Trophoblast cell (in vitro differentiated cells and primary cell): ENCODE data around the gene RABGAP1.

Experiments used
- DNase-seq, 2 donors: peaks; one replicate each; pipeline ENCODE4 v3.0.0-alpha.2; 2016
- H2AFZ ChIP-seq: 2 replicates; pipeline ENCODE4 v1.6.1; 2013; ENCODE audit warnings: low read length, moderate library complexity, mild to moderate bottlenecking; ENCODE audit not compliant: insufficient read depth, poor library complexity
- H2AK5ac ChIP-seq: 2 replicates; pipeline ENCODE4 v1.6.1; 2013; ENCODE audit warnings: mild to moderate bottlenecking, low read length
- H2BK120ac ChIP-seq: 2 replicates; pipeline ENCODE4 v1.6.1; 2013; ENCODE audit warnings: low read length, mild to moderate bottlenecking, moderate library complexity; ENCODE audit not compliant: insufficient read depth, poor library complexity
- H2BK12ac ChIP-seq: 2 replicates; pipeline ENCODE4 v1.6.1; 2013; ENCODE audit warnings: mild to moderate bottlenecking, low read length, moderate library complexity
- H2BK5ac ChIP-seq: 2 replicates; pipeline ENCODE4 v1.6.1; 2013; ENCODE audit warnings: low read length, low read depth, moderate library complexity, mild to moderate bottlenecking; ENCODE audit not compliant: poor library complexity
- H3K14ac ChIP-seq: 2 replicates; pipeline ENCODE4 v1.6.1; 2013; ENCODE audit warnings: mild to moderate bottlenecking, low read length
- H3K18ac ChIP-seq: 2 replicates; pipeline ENCODE4 v1.6.1; 2013; ENCODE audit warnings: mild to moderate bottlenecking, low read length
- H3K23ac ChIP-seq: 2 replicates; pipeline ENCODE4 v1.6.1; 2013; ENCODE audit warnings: low read length
- H3K27ac ChIP-seq: 2 replicates; pipeline ENCODE4 v1.5.1; 2013; ENCODE audit warnings: low read depth, mild to moderate bottlenecking, inconsistent platforms, low read length, moderate library complexity
- H3K27me3 ChIP-seq: 2 replicates; pipeline ENCODE4 v1.6.1; 2013; ENCODE audit warnings: inconsistent platforms, mild to moderate bottlenecking, low read length, moderate library complexity; ENCODE audit not compliant: insufficient read depth
- H3K36me3 ChIP-seq, 2 experiments: 1 replicate in 1 of 2; 2 replicates in 1 of 2; pipeline ENCODE4 v1.6.1; 2013; ENCODE audit warnings: low read length in 2 of 2, mild to moderate bottlenecking in 2 of 2, moderate library complexity in 1 of 2; ENCODE audit not compliant: insufficient read depth in 2 of 2, control insufficient read depth in 1 of 2
- H3K4ac ChIP-seq: 2 replicates; pipeline ENCODE4 v1.6.1; 2013; ENCODE audit warnings: low read depth, mild to moderate bottlenecking, low read length, moderate library complexity
- H3K4me1 ChIP-seq, 2 experiments: 1 replicate in 1 of 2; 2 replicates in 1 of 2; pipeline ENCODE4 v1.6.1; 2013; ENCODE audit warnings: low read length in 2 of 2, mild to moderate bottlenecking in 2 of 2, moderate library complexity in 1 of 2; ENCODE audit not compliant: insufficient read depth in 2 of 2, control insufficient read depth in 1 of 2
- H3K4me2 ChIP-seq: 2 replicates; pipeline ENCODE4 v1.6.1; 2013; ENCODE audit warnings: inconsistent platforms, mild to moderate bottlenecking, low read length, moderate library complexity
- H3K4me3 ChIP-seq: 2 replicates; pipeline ENCODE4 v1.5.1; 2013; ENCODE audit warnings: mild to moderate bottlenecking, low read depth, low read length, inconsistent platforms
- H3K79me1 ChIP-seq: one replicate; pipeline ENCODE4 v1.6.1; 2013; ENCODE audit warnings: low read length
- H3K79me2 ChIP-seq: 2 replicates; pipeline ENCODE4 v1.6.1; 2013; ENCODE audit warnings: low read length, mild to moderate bottlenecking; ENCODE audit not compliant: control insufficient read depth, insufficient read depth, poor library complexity
- H3K9ac ChIP-seq: 2 replicates; pipeline ENCODE4 v1.6.1; 2013; ENCODE audit warnings: mild to moderate bottlenecking, low read length
- H3K9me3 ChIP-seq: 2 replicates; pipeline ENCODE4 v1.6.1; 2013; ENCODE audit warnings: low read depth, mild to moderate bottlenecking, control low read depth, inconsistent platforms, low read length; ENCODE audit not compliant: insufficient read depth
- H4K12ac ChIP-seq: 2 replicates; pipeline ENCODE4 v1.6.1; 2013; ENCODE audit warnings: low read depth, mild to moderate bottlenecking, low read length, moderate library complexity
- H4K8ac ChIP-seq: 2 replicates; pipeline ENCODE4 v1.6.1; 2013; ENCODE audit warnings: low read depth, mild to moderate bottlenecking, low read length, moderate library complexity
- H4K91ac ChIP-seq: one replicate; pipeline ENCODE4 v1.6.1; 2013; ENCODE audit warnings: low read depth, mild to moderate bottlenecking, low read length, moderate library complexity
- WGBS: extraction: QIAGEN DNeasy Blood & Tissue Kit; methylation state at CpG from one replicate; pipeline ENCODE4 v1.1.7; 2013; ENCODE audit warnings: missing lambda C conversion rate; ENCODE audit not compliant: insufficient read length, insufficient coverage; ENCODE audit errors: extremely low coverage; 5-methylcytosine and 5-hydroxymethylcytosine counted together

Gene RABGAP1

GRCh38 chr9:123039617-123040219, 98.9 kb downstream of the RABGAP1 start:
- Histone ChIP-seq H3K27ac (no peak overlapping the region), H3K9ac (no peak overlapping the region), H2AK5ac (no peak overlapping the region), H3K79me1 (no peaks in the 10 kb centered on the region), H3K36me3 (peaks cover 3 to 8% of the 10 kb centered on the region in 2 experiments), H2BK120ac (no peak overlapping the region), H3K4me1 (no peaks in the 10 kb centered on the region), H2BK5ac (no peak overlapping the region), H3K4me3 (no peak overlapping the region), H3K79me2 (no peaks in the 10 kb centered on the region), H2AFZ (no peak overlapping the region), H2BK12ac (no peak overlapping the region), H3K9me3 (no peaks in the 10 kb centered on the region), H3K14ac (no peak overlapping the region), H3K18ac (no peak overlapping the region), H3K23ac (no peak overlapping the region), H4K91ac (no peak overlapping the region), H3K27me3 (no peaks in the 10 kb centered on the region), H3K4ac (no peak overlapping the region), H4K12ac (no peak overlapping the region), H3K4me2 (no peak overlapping the region), H4K8ac (no peak overlapping the region)
- WGBS: no CpG with 5 or more reads among the region's 1 CpG
- DNase-seq: no peak

DNA sequence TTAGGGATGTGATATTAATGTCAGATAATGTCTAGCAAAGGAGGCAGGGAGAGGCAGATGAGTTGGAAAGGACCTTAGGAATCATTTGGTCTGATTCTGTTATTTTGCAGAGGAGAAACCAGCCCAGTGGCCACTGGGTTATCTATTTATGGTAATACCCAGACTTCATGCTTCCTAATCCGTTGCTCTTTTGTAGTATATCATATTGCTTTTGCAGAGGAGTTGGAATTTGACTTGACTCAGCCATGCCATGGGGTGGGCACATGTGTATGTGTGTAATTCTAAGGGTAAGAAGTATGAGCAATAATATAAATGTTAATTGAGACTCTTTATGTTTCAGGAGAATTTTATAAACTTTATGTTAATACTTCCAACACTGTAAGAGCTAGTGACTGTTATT, 100.0 kb downstream of the RABGAP1 start:
- H3K9me3 ChIP-seq: no peaks in the 10 kb centered on the region
- no peaks in the 10 kb centered on the region for H3K79me2 ChIP-seq
- no peak overlapping the region for H2BK5ac ChIP-seq
- no peak overlapping the region for H3K4me3 ChIP-seq
- no peak overlapping the region for H4K8ac ChIP-seq
- H3K27ac ChIP-seq: no peak overlapping the region
- H3K27me3 ChIP-seq: no peaks in the 10 kb centered on the region
- no peak for DNase-seq
- no peaks in the 10 kb centered on the region for H3K4me1 ChIP-seq
- no peaks in the 10 kb centered on the region for H3K79me1 ChIP-seq
- H3K4ac ChIP-seq: no peak overlapping the region
- H2BK12ac ChIP-seq: no peak overlapping the region
- no peak overlapping the region for H3K14ac ChIP-seq
- H3K4me2 ChIP-seq: no peak overlapping the region
- H4K91ac ChIP-seq: no peak overlapping the region
- no peak overlapping the region for H4K12ac ChIP-seq
- H3K23ac ChIP-seq: no peak overlapping the region
- H2AFZ ChIP-seq: no peak overlapping the region
- no peak overlapping the region for H3K9ac ChIP-seq
- no CpG with 5 or more reads among the region's 1 CpG for WGBS
- H3K18ac ChIP-seq: no peak overlapping the region
- H2AK5ac ChIP-seq: no peak overlapping the region
- no peak overlapping the region for H2BK120ac ChIP-seq
- H3K36me3 ChIP-seq: no peaks in the 10 kb centered on the region

GRCh38 chr9:123041489-123041888, 100.7 kb downstream of the RABGAP1 start:
- Histone ChIP-seq H3K9ac (no peak overlapping the region), H3K27ac (no peak overlapping the region), H2AFZ (no peak overlapping the region), H3K23ac (no peak overlapping the region), H4K91ac (no peak overlapping the region), H2AK5ac (no peak overlapping the region), H3K36me3 (no peaks in the 10 kb centered on the region), H3K4me1 (no peaks in the 10 kb centered on the region), H3K27me3 (no peaks in the 10 kb centered on the region), H3K14ac (no peak overlapping the region), H2BK5ac (no peak overlapping the region), H3K79me2 (no peaks in the 10 kb centered on the region), H3K4ac (no peak overlapping the region), H3K9me3 (no peaks in the 10 kb centered on the region), H3K79me1 (no peaks in the 10 kb centered on the region), H3K18ac (no peak overlapping the region), H2BK12ac (no peak overlapping the region), H4K12ac (no peak overlapping the region), H2BK120ac (no peak overlapping the region), H4K8ac (no peak overlapping the region), H3K4me3 (no peak overlapping the region), H3K4me2 (no peak overlapping the region)
- no peak for DNase-seq
- no CpG with 5 or more reads among the region's 2 CpGs for WGBS

DNA sequence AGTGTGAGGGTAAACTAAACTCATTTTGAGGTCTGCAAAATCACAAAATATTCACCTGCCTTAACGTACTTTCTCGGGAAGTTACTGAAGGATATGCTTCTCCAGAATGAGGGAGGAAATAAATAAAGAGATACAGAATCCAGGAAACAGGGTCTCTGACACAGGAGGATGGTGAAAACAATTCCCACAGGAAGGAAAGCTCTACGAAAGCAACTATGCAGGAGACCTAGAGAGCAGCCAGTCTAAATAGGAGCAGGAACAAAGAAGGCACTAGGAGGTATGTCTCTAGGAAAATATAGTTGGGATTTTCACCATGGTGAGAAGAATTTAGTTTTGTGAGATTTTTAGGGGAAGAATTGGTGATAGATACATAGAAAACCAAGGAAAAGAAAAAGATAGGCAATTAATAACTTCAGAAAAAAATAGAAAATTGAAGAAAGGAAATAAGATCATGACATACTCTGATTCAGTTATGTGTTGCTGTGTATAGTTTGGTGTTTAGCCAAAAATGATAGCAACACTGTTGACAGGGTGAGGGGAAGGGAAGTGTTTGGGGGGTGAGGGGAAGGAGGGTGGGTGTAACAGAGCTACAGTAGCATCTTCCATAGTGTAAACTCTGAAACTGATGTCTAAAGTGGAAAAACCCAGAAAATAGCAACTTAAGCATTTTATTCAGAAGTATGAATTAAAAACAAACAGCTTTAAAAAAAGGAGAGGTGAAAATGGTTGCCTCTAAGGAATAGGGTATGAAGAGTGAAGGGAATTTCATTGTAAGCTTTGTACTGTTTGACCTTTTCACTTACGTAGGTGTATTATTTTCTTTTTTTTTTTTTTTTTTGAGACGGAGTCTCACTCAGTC, 102.5 kb downstream of the RABGAP1 start:
- no peaks in the 10 kb centered on the region for H3K27me3 ChIP-seq
- no peak overlapping the region for H4K12ac ChIP-seq
- no peaks in the 10 kb centered on the region for H3K79me1 ChIP-seq
- no peak overlapping the region for H3K4me2 ChIP-seq
- H2AFZ ChIP-seq: no peak overlapping the region
- H3K4ac ChIP-seq: no peak overlapping the region
- H3K36me3 ChIP-seq: peaks cover 0 to 2% of the 10 kb centered on the region in 2 experiments
- no CpG with 5 or more reads among the region's 5 CpGs for WGBS
- no peaks in the 10 kb centered on the region for H3K79me2 ChIP-seq
- H3K23ac ChIP-seq: no peak overlapping the region
- H2BK120ac ChIP-seq: no peak overlapping the region
- no peak overlapping the region for H2AK5ac ChIP-seq
- H2BK5ac ChIP-seq: no peak overlapping the region
- H3K4me3 ChIP-seq: no peak overlapping the region
- no peak overlapping the region for H2BK12ac ChIP-seq
- no peak overlapping the region for H4K8ac ChIP-seq
- no peak for DNase-seq
- H3K9me3 ChIP-seq: no peaks in the 10 kb centered on the region
- H3K14ac ChIP-seq: no peak overlapping the region
- H3K27ac ChIP-seq: no peak overlapping the region
- H4K91ac ChIP-seq: no peak overlapping the region
- no peak overlapping the region for H3K18ac ChIP-seq
- no peak overlapping the region for H3K9ac ChIP-seq
- no peaks in the 10 kb centered on the region for H3K4me1 ChIP-seq
